Measurements from ENCODE around the gene GALK2. TPM values are rescaled to one million over a fixed set of nuclear protein-coding genes. Genes with fewer than 3 reads are reported as not detected.

Gene GALK2
- total and polyA plus RNA-seq, 7 donors: 21.6 to 61.1 (median 33.1) TPM

GRCh38 chr15:49225572-49226281 lies 55.7 kb downstream of the GALK2 start:
- DNase-seq: no peak
- TF ChIP-seq EP300 (IDR thresholded peaks at IDR 0.05) (no peak), CTCF (IDR thresholded peaks at IDR 0.05) (no peak), POLR2A (IDR thresholded peaks at IDR 0.05) (no peak), POLR2AphosphoS5 (IDR thresholded peaks at IDR 0.05) (no peak)
- 95 to 96% methylated on average over 3 of the region's 3 CpGs for WGBS, 2 donors
- intact Hi-C loops (cut with DNase I): no loop called here
- Histone ChIP-seq H3K4me3 (no peak overlapping the region), H3K27me3 (no peaks in the 10 kb centered on the region), H3K27ac (no peak overlapping the region), H3K9me3 (peaks cover 0 to 7% (median 2%) of the 10 kb centered on the region in 4 donors), H3K4me1 (no peaks in the 10 kb centered on the region), H3K36me3 (no peaks in the 10 kb centered on the region)

GRCh38 chr15:49227602-49228001 lies 57.6 kb downstream of the GALK2 start:
- Histone ChIP-seq H3K9me3 (peaks cover 0 to 4% (median 2%) of the 10 kb centered on the region in 4 donors), H3K27ac (no peak overlapping the region), H3K36me3 (no peaks in the 10 kb centered on the region), H3K27me3 (no peaks in the 10 kb centered on the region), H3K4me1 (no peaks in the 10 kb centered on the region), H3K4me3 (no peak overlapping the region)
- no peak for DNase-seq
- intact Hi-C loops (cut with DNase I): no loop called here
- TF ChIP-seq EP300 (IDR thresholded peaks at IDR 0.05) (no peak), POLR2AphosphoS5 (IDR thresholded peaks at IDR 0.05) (no peak), POLR2A (IDR thresholded peaks at IDR 0.05) (no peak), CTCF (IDR thresholded peaks at IDR 0.05) (no peak)

GRCh38 chr15:49229922-49230321 lies 59.9 kb downstream of the GALK2 start:
- H3K27ac ChIP-seq: no peak overlapping the region
- intact Hi-C loops (cut with DNase I): loop anchor here (10.0 kb wide), 1 partner anchor 675 kb away; no protein-coding TSS in a partner anchor
- DNase-seq: no peak
- H3K27me3 ChIP-seq: no peaks in the 10 kb centered on the region
- no peak overlapping the region for H3K4me3 ChIP-seq
- H3K4me1 ChIP-seq: no peaks in the 10 kb centered on the region
- H3K9me3 ChIP-seq: peaks cover 0 to 4% (median under 1%) of the 10 kb centered on the region in 4 donors
- 97 to 98% methylated on average over 5 of the region's 5 CpGs for WGBS, 2 donors
- H3K36me3 ChIP-seq: no peaks in the 10 kb centered on the region
- TF ChIP-seq EP300 (IDR thresholded peaks at IDR 0.05) (no peak), POLR2AphosphoS5 (IDR thresholded peaks at IDR 0.05) (no peak), POLR2A (IDR thresholded peaks at IDR 0.05) (no peak), CTCF (IDR thresholded peaks at IDR 0.05) (no peak)

- H3K27me3 ChIP-seq: no peaks in the 10 kb centered on the region
- no peak for DNase-seq
- peaks cover 0 to 22% (median 16%) of the 10 kb centered on the region in 4 donors for H3K4me1 ChIP-seq
- H3K36me3 ChIP-seq: no peaks in the 10 kb centered on the region
- WGBS, 2 donors: 73 to 84% methylated on average over 2 of the region's 2 CpGs
- TF ChIP-seq POLR2A (IDR thresholded peaks at IDR 0.05): no peak
- TF ChIP-seq CTCF (IDR thresholded peaks at IDR 0.05): no peak
- no peak for TF ChIP-seq EP300 (IDR thresholded peaks at IDR 0.05)
- no peak for TF ChIP-seq POLR2AphosphoS5 (IDR thresholded peaks at IDR 0.05)
- H3K27ac ChIP-seq: no peak overlapping the region
- intact Hi-C loops (cut with DNase I): loop anchor here (10.0 kb wide), 1 partner anchor 672 kb away; no protein-coding TSS in a partner anchor
- peaks cover 0 to 4% (median under 1%) of the 10 kb centered on the region in 4 donors for H3K9me3 ChIP-seq
- no peak overlapping the region for H3K4me3 ChIP-seq
These were observed 62.3 kb downstream of the GALK2 start for GRCh38 chr15:49232236-49232806.

Data from sigmoid colon (tissue), 7 donors.